ENCODE measurements around the gene KLHL10. TPM values are rescaled to one million over a fixed set of nuclear protein-coding genes. Genes with fewer than 3 reads are reported as not detected.

The KLHL10 gene
- total RNA-seq, 3 donors from 2014 or later, result not detected

DNA sequence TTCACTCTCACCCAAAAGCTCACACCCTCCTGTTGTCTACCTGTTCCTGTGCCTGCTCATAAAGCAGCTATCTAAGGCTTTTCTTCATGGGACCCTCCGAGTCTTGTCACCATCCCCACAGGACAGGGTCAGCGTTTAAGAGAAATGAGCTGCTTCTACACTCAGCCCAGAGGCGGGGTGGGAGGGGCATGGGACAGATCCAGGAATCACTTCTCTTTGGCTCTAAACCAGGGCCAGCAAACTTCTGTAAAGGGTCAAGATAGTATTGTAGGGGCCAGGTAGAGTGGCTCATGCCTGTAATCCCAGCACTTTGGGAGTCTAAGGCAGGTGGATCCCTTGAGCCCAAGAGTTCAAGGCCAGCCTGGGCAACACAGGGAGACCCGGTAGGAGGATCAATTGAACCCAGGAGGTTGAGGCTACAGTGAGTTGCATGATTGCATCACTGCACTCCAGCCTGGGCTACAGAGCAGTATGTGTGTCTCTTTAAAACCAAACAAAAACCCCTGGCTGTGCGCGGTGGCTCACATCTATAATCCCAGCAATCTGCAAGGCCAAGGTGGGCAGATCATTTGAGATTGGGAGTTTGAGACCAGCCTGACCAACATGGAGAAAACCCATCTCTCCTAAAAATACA is 50.8 kb downstream of the KLHL10 start:
- Mint-ChIP-seq H3K9me3 (no peaks in the 10 kb centered on the region), H3K4me3 (no peak overlapping the region), H3K27me3 (ENCODE audit: low read depth) (no peaks in the 10 kb centered on the region), H3K36me3 (ENCODE audit: insufficient read depth) (peaks cover 23% of the 10 kb centered on the region), H3K4me1 (ENCODE audit: low read depth) (no peaks in the 10 kb centered on the region)
- no peak for DNase-seq
- ATAC-seq, result no peak

DNA sequence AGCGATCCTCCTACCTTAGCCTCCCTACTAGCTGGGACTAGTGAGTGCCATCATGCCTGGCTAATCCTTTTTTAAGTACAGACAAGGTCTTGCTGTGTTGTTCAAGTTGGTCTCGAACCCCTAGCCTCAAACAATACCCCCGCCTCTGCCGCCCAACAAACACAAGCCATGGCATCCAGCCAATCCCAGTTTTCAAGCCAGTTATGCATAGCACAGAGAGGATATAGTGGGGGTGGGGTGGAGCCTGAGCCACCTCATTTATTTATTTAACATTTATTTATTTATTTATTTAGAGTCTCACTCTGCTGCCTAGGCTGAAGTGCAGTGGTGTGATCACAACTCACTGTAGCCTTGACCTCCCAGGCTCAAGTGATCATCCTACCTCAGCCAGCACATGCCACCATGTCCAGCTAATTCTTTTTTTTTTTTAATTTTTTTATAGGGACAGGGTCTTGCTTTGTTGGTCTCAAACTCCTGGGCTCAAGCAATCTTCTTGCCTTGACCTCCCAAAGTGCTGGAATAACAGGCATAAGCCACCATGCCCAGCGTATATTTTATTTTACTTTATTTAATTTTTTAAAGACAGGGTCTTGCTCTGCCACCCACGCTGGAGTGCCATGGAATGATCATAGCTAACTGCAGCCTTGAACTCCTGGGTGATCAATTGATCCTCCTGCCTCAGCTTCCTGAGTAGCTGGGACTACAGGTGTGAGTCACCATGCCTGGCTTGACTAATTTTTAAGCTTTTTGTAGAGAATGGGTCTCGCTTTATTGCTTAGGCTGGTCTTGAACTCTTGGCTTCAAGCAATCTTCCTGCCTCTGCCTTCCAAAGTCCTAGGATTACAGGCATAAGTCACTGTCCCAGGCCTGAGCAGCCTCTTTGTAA is 53.8 kb downstream of the KLHL10 start:
- H3K4me1 Mint-ChIP-seq (ENCODE audit: low read depth), result no peaks in the 10 kb centered on the region
- no peaks in the 10 kb centered on the region for H3K9me3 Mint-ChIP-seq
- peaks cover 27% of the 10 kb centered on the region for H3K36me3 Mint-ChIP-seq (ENCODE audit: insufficient read depth)
- no peak for DNase-seq
- no peaks in the 10 kb centered on the region for H3K27me3 Mint-ChIP-seq (ENCODE audit: low read depth)
- H3K4me3 Mint-ChIP-seq, result no peak overlapping the region
- no peak for ATAC-seq

DNA sequence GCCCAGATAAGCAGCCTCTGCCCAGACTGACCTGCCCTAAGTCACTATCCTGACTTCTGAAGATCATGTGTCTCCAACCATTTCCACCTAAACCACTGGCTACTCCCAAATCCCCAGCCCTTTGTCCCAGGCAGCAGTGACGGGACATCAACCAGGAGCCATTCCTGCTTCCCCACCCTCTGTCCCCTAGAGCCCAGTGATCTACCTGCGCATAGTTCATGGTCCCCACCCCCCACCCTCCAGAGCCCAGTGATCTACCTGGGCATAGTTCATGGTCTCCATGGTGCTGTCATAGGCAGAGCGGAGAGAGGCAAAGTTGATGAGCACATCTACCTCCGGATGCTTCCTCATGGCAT is 54.4 kb downstream of the KLHL10 start:
- no peak for DNase-seq
- Mint-ChIP-seq H3K36me3 (ENCODE audit: insufficient read depth) (peaks cover 32% of the 10 kb centered on the region), H3K9me3 (no peaks in the 10 kb centered on the region), H3K4me3 (no peak overlapping the region), H3K4me1 (ENCODE audit: low read depth) (no peaks in the 10 kb centered on the region), H3K27me3 (ENCODE audit: low read depth) (no peaks in the 10 kb centered on the region)
- no peak for ATAC-seq

DNA sequence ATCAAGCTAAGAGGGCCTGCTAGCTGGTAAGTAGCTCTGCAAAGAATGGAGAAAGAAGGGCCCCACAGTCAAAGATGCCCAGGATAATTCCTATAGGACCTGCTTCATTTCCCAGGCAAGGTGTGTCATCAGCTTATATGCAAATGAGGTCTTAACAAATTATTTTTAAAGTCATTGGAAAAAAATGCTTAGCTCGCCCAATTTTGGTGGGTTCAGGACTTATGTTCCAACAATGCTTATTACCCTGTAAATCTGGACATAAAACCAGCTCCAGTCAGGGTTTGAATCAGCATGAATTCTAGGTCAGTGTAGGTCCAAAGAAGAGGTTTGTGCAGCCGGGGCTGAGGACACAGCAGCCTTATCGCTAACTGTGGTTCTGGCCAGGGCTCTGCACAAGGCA is 55.8 kb downstream of the KLHL10 start:
- ATAC-seq, result no peak
- Mint-ChIP-seq H3K27me3 (ENCODE audit: low read depth) (no peaks in the 10 kb centered on the region), H3K4me1 (ENCODE audit: low read depth) (no peaks in the 10 kb centered on the region), H3K36me3 (ENCODE audit: insufficient read depth) (peaks cover 35% of the 10 kb centered on the region), H3K4me3 (no peak overlapping the region), H3K9me3 (no peaks in the 10 kb centered on the region)
- no peak for DNase-seq

DNA sequence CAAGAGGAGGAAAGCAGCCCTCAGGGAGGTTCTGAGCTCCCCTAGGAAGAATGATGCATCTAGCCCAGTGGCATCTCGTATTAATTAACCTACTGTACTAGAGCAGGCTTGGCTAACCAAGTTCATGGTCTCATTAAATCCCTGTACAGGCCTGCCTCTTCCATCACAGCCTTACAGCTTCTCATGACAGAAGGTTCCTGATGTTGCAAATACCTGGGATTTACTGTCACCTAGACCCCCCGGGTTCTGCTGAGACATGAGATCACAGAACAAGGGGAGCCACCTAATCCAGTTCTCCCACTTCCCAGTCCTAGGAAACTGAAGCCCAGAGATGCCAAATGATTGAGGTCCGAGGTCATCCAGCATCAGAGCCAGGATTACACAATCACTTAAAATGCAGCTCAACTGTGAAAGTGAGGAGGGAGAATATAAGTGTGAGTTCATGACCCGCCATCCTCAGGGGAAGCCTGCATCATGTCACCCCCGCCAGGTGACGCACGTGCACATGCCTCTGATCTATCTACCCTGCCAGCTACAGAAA is 57.2 kb downstream of the KLHL10 start:
- no peak overlapping the region for H3K4me3 Mint-ChIP-seq
- peaks cover 43% of the 10 kb centered on the region for H3K36me3 Mint-ChIP-seq (ENCODE audit: insufficient read depth)
- no peaks in the 10 kb centered on the region for H3K4me1 Mint-ChIP-seq (ENCODE audit: low read depth)
- H3K27me3 Mint-ChIP-seq (ENCODE audit: low read depth), result no peaks in the 10 kb centered on the region
- H3K9me3 Mint-ChIP-seq, result no peaks in the 10 kb centered on the region
- DNase-seq (no peak), ATAC-seq (no peak)

DNA sequence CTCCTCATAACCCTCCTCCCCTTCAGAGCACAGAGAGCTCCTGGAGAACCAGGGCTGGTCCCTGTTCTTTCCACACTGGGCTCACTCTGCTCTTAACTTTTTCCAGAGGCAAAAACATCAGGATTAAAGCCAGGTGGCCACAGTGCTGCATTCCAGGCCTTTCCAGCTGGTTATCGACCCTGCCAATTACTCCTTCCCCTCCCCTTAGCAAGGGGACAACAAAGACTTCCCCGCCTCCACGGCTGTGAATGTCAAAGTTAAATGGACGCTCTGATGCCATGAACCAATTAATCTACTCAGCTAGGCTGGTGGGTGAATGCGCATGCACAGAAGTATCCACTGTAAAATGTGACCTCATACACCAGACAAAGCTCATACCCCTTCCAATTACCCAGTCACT is 58.0 kb downstream of the KLHL10 start:
- DNase-seq (no peak), ATAC-seq (no peak)
- no peaks in the 10 kb centered on the region for H3K27me3 Mint-ChIP-seq (ENCODE audit: low read depth)
- no peaks in the 10 kb centered on the region for H3K4me1 Mint-ChIP-seq (ENCODE audit: low read depth)
- peaks cover 44% of the 10 kb centered on the region for H3K36me3 Mint-ChIP-seq (ENCODE audit: insufficient read depth)
- H3K9me3 Mint-ChIP-seq, result no peaks in the 10 kb centered on the region
- H3K4me3 Mint-ChIP-seq, result no peak overlapping the region

DNA sequence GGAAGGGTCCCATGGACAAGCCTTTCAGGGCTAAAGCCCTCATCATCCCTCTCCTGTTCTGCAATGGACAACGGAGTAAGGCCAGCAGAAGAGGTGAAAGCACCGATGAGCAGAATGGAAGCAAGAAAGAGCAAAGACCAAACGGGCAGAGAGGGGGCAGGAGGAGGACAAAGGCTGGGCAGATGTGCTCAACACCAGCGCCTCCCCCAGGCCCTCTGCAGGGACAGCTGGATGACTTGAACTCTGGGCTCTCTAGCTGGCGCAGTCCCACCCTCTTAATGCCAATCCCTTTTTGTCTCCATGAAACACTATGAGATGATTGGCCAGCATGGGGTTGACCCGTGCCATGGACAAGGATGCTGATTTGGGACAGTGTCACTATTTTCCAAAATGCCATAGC is 59.1 kb downstream of the KLHL10 start:
- Mint-ChIP-seq H3K9me3 (no peaks in the 10 kb centered on the region), H3K4me3 (no peak overlapping the region), H3K4me1 (ENCODE audit: low read depth) (no peaks in the 10 kb centered on the region), H3K27me3 (ENCODE audit: low read depth) (no peaks in the 10 kb centered on the region), H3K36me3 (ENCODE audit: insufficient read depth) (peaks cover 53% of the 10 kb centered on the region)
- no peak for ATAC-seq
- no peak for DNase-seq

Other genes with a start within 250 kb of the KLHL10 start
- not detected for gene KRT16, start 225.1 kb upstream of the KLHL10 start, total RNA-seq
- gene KRT17, start 213.2 kb upstream of the KLHL10 start, total RNA-seq, result not detected
- 1,000 to 10,000 TPM; 1,373 to 1,742 (median 1,506) TPM for gene EIF1, start 148.9 kb upstream of the KLHL10 start, total RNA-seq
- gene GAST, start 125.5 kb upstream of the KLHL10 start, total RNA-seq, result not detected
- under 1 TPM in 1 of 3 donors, not detected in 2; 0.18 TPM for gene HAP1, start 103.2 kb upstream of the KLHL10 start, total RNA-seq
- gene JUP, start 51.1 kb upstream of the KLHL10 start, total RNA-seq, result under 1 TPM; 0.86 to 0.98 (median 0.92) TPM
- gene P3H4, start 25.9 kb upstream of the KLHL10 start, total RNA-seq, result 1 to 10 TPM; 2.0 to 3.6 (median 2.5) TPM
- 1 to 10 TPM in 1 of 3 donors, under 1 TPM in 2; 0.68 to 1.2 (median 0.76) TPM for gene FKBP10, start 24.8 kb upstream of the KLHL10 start, total RNA-seq
- gene NT5C3B, start 1.6 kb upstream of the KLHL10 start, total RNA-seq, result 10 to 100 TPM; 29.7 to 53.6 (median 41.9) TPM
- 10 to 100 TPM; 27.7 to 31.2 (median 30.3) TPM for gene KLHL11, start 27.6 kb downstream of the KLHL10 start, total RNA-seq
- 100 to 1,000 TPM; 197 to 210 (median 198) TPM for gene ACLY, start 81.1 kb downstream of the KLHL10 start, total RNA-seq
- under 1 TPM; 0.26 to 0.91 (median 0.79) TPM for gene ODAD4, start 92.8 kb downstream of the KLHL10 start, total RNA-seq
- 10 to 100 TPM; 70.0 to 80.0 (median 78.3) TPM for gene CNP, start 129.0 kb downstream of the KLHL10 start, total RNA-seq
- gene DNAJC7, start 179.6 kb downstream of the KLHL10 start, total RNA-seq, result 100 to 1,000 TPM; 144 to 154 (median 147) TPM
- 10 to 100 TPM; 33.4 to 35.8 (median 34.2) TPM for gene NKIRAS2, start 182.3 kb downstream of the KLHL10 start, total RNA-seq
- gene C17orf113, start 212.8 kb downstream of the KLHL10 start, total RNA-seq, result under 1 TPM in 2 of 3 donors, not detected in 1; 0.08 to 0.13 TPM

Data from activated T-cell treated with anti-CD3 and anti-CD28 coated beads, Interleukin-2, amount 50 U/mL, for 4 hours (primary cell).